Measurements from ENCODE around the gene PRRT4.

Gene PRRT4

GRCh38 chr7:128322040-128322643, 39.3 kb downstream of the PRRT4 start:
- no peak overlapping the region for H3K27ac ChIP-seq (replicated peaks)

GRCh38 chr7:128321044-128321422, 40.5 kb downstream of the PRRT4 start:
- no peak overlapping the region for H3K4me3 ChIP-seq (replicated peaks; ENCODE audit: insufficient read depth, low read length)
- DNase-seq (ENCODE audit: low read depth in 1 of 2, low spot score in 1 of 2) = no peak

More at GRCh38 chr7:128322040-128322643, 39.3 kb downstream of the PRRT4 start:
- TF ChIP-seq POLR2AphosphoS5 (IDR thresholded peaks at IDR 0.05; ENCODE audit: low read depth) (no peak), GABPA (IDR thresholded peaks at IDR 0.05; ENCODE audit: low read depth) (no peak), CTCF (IDR thresholded peaks at IDR 0.05; ENCODE audit: insufficient read depth, low read length) (peak; percentile 49), SPI1 (IDR thresholded peaks at IDR 0.05; ENCODE audit: borderline replicate concordance, low read depth) (no peak), REST (IDR thresholded peaks at IDR 0.05; ENCODE audit: insufficient replicate concordance, low read depth) (no peak)
- Histone ChIP-seq H3K4me3 (replicated peaks; ENCODE audit: insufficient read depth, low read length) (no peak overlapping the region), H3K27me3 (ENCODE audit: insufficient read depth, poor library complexity, severe bottlenecking) (no peaks in the 10 kb centered on the region)
- peak in 1 of 2 experiments; percentile 44 for DNase-seq (ENCODE audit: low read depth in 1 of 2, low spot score in 1 of 2)

More at GRCh38 chr7:128321044-128321422, 40.5 kb downstream of the PRRT4 start:
- Histone ChIP-seq H3K27ac (replicated peaks) (no peak overlapping the region), H3K27me3 (ENCODE audit: insufficient read depth, poor library complexity, severe bottlenecking) (no peaks in the 10 kb centered on the region)
- no peak for TF ChIP-seq POLR2AphosphoS5 (IDR thresholded peaks at IDR 0.05; ENCODE audit: low read depth)
- TF ChIP-seq SPI1 (IDR thresholded peaks at IDR 0.05; ENCODE audit: borderline replicate concordance, low read depth) = no peak
- TF ChIP-seq REST (IDR thresholded peaks at IDR 0.05; ENCODE audit: insufficient replicate concordance, low read depth) = no peak
- TF ChIP-seq GABPA (IDR thresholded peaks at IDR 0.05; ENCODE audit: low read depth) = no peak
- no peak for TF ChIP-seq CTCF (IDR thresholded peaks at IDR 0.05; ENCODE audit: insufficient read depth, low read length)
